SK-N-SH (cell line): Measurements from ENCODE around the gene BSX. TPM values are rescaled to one million over a fixed set of nuclear protein-coding genes. Genes with fewer than 3 reads are reported as not detected.

ENCODE experiments used
- CTCF ChIA-PET: fragments of 300-600, 350-600 bp; formaldehyde crosslinking; extraction: SDS; loops from one replicate; lab custom pipeline; 2021; lab: Yijun Ruan, JAX
- POLR2A ChIA-PET: fragments of 350-600 bp; sonication (Branson Sonifier 250); formaldehyde crosslinking; extraction: SDS; loops from one replicate; lab custom pipeline; 2020; ENCODE audit warnings: antibody characterized with exemption, inconsistent platforms; lab: Yijun Ruan, JAX
- DNase-seq: peaks from one replicate; pipeline ENCODE4 v3.0.0; 2012
- H2AFZ ChIP-seq: fragments of 200-600 bp; sonication (generic); 2 replicates; pipeline ENCODE4 v1.8.1; 2016; ENCODE audit warnings: antibody characterized with exemption, mild to moderate bottlenecking, low read depth
- H3F3A ChIP-seq: fragments of 200-600 bp; sonication (generic); replicated peaks from 2 replicates; pipeline ENCODE3; 2016; ENCODE audit warnings: antibody characterized with exemption, mild to moderate bottlenecking; ENCODE audit not compliant: insufficient read depth
- H3K27ac ChIP-seq, 2 experiments: fragments of 200-500 bp in 1 of 2; fragments of 200-600 bp in 1 of 2; sonication (Bioruptor generic) in 1 of 2; sonication (generic), shearing (Covaris generic) in 1 of 2; 2 replicates each; pipeline versions ENCODE4 v1.5.1 to v1.6.1; 2014 to 2016; ENCODE audit warnings: low read depth in 2 of 2, inconsistent platforms in 1 of 2, low read length in 1 of 2, mild to moderate bottlenecking in 1 of 2, mixed read lengths in 1 of 2
- H3K27me3 ChIP-seq: fragments of 200-600 bp; sonication (generic), shearing (Covaris generic); 2 replicates; pipeline ENCODE4 v1.6.1; 2016; ENCODE audit warnings: mixed run types; ENCODE audit not compliant: insufficient read depth
- H3K36me3 ChIP-seq, 2 experiments: fragments of 200-500 bp in 1 of 2; fragments of 200-600 bp in 1 of 2; sonication (Bioruptor generic) in 1 of 2; sonication (generic) in 1 of 2; replicated peaks in 1 of 2; 2 replicates each; pipeline versions ENCODE3 to v1.5.1; 2014 to 2016; ENCODE audit warnings: low read length in 1 of 2, mild to moderate bottlenecking in 1 of 2; ENCODE audit not compliant: insufficient read depth in 2 of 2, control insufficient read depth in 1 of 2
- H3K4me1 ChIP-seq, 2 experiments: fragments of 200-500 bp in 1 of 2; fragments of 200-600 bp in 1 of 2; sonication (Bioruptor generic) in 1 of 2; sonication (generic), shearing (Covaris generic) in 1 of 2; 2 replicates each; pipeline versions ENCODE4 v1.5.1 to v1.6.1; 2014 to 2016; ENCODE audit warnings: low read depth in 1 of 2, low read length in 1 of 2, mixed run types in 1 of 2; ENCODE audit not compliant: insufficient read depth in 2 of 2, control insufficient read depth in 1 of 2
- H3K4me2 ChIP-seq: fragments of 200-600 bp; sonication (generic), shearing (Covaris generic); 2 replicates; pipeline ENCODE4 v1.6.1; 2017; ENCODE audit warnings: mixed run types
- H3K4me3 ChIP-seq, 2 experiments: fragments of 200-500 bp in 1 of 2; fragments of 200-600 bp in 1 of 2; sonication (Bioruptor generic) in 1 of 2; sonication (generic), shearing (Covaris generic) in 1 of 2; 2 replicates each; pipeline versions ENCODE4 v1.5.1 to v1.8.1; 2014 to 2016; ENCODE audit warnings: low read depth in 2 of 2, inconsistent platforms in 1 of 2, low read length in 1 of 2, mild to moderate bottlenecking in 1 of 2, mixed read lengths in 1 of 2, moderate library complexity in 1 of 2
- H3K79me2 ChIP-seq: fragments of 200-600 bp; sonication (generic); 2 replicates; pipeline ENCODE4 v1.8.1; 2017; ENCODE audit warnings: mild to moderate bottlenecking; ENCODE audit not compliant: insufficient read depth
- H3K9ac ChIP-seq: fragments of 200-600 bp; sonication (generic); 2 replicates; pipeline ENCODE4 v1.6.1; 2017; ENCODE audit warnings: mixed run types
- H3K9me2 ChIP-seq: fragments of 200-600 bp; sonication (generic); 2 replicates; pipeline ENCODE4 v1.6.1; 2017; ENCODE audit warnings: mixed run types
- H3K9me3 ChIP-seq: fragments of 200-600 bp; sonication (generic); 2 replicates; pipeline ENCODE4 v1.6.1; 2017; ENCODE audit warnings: mixed run types, mild to moderate bottlenecking, moderate library complexity
- H4K20me1 ChIP-seq: fragments of 200-600 bp; sonication (generic); 2 replicates; pipeline ENCODE4 v1.6.1; 2017; ENCODE audit warnings: mild to moderate bottlenecking, mixed run types; ENCODE audit not compliant: insufficient read depth
- CTCF ChIP-seq: fragments of 200-600 bp; sonication (generic); IDR thresholded peaks from 2 replicates; pipeline ENCODE4 v1.6.1; 2017; ENCODE audit warnings: antibody characterized with exemption, mild to moderate bottlenecking, moderate library complexity
- ELF1 ChIP-seq: IDR thresholded peaks from 2 replicates; pipeline ENCODE4 v1.4.0; 2012
- FOXJ3 ChIP-seq: sonication (generic); formaldehyde crosslinking; IDR thresholded peaks from 2 replicates; pipeline ENCODE4 v1.5.1; 2020; ENCODE audit warnings: mild to moderate bottlenecking, missing genetic modification reagents
- GATA2 ChIP-seq: sonication (generic); formaldehyde crosslinking; IDR thresholded peaks from 2 replicates; pipeline ENCODE4 v1.5.0; 2020; ENCODE audit warnings: mild to moderate bottlenecking, missing genetic modification reagents
- JUND ChIP-seq: IDR thresholded peaks from 2 replicates; pipeline ENCODE4 v1.4.0; 2012
- MAX ChIP-seq: IDR thresholded peaks from 2 replicates; pipeline ENCODE4 v1.4.0; 2012; ENCODE audit warnings: low read depth
- MXI1 ChIP-seq: IDR thresholded peaks from 2 replicates; pipeline ENCODE4 v1.6.1; 2012; ENCODE audit warnings: mild to moderate bottlenecking, low read depth, low read length, improper control_type of control experiment
- NFIC ChIP-seq: IDR thresholded peaks from 2 replicates; pipeline ENCODE4 v1.4.0; 2012; ENCODE audit warnings: borderline replicate concordance
- POLR2AphosphoS5 ChIP-seq: IDR thresholded peaks from 2 replicates; pipeline ENCODE4 v1.6.1; 2012; ENCODE audit warnings: low read depth, low read length
- RAD21 ChIP-seq: IDR thresholded peaks from 2 replicates; pipeline ENCODE4 v1.6.1; 2012; ENCODE audit warnings: mild to moderate bottlenecking, low read length
- REST ChIP-seq: IDR thresholded peaks from 2 replicates; pipeline ENCODE4 v1.6.1; 2012; ENCODE audit warnings: mild to moderate bottlenecking, low read depth, low read length, moderate library complexity
- SMC3 ChIP-seq: IDR thresholded peaks from 2 replicates; pipeline ENCODE4 v1.6.1; 2012; ENCODE audit warnings: low read depth, low read length, improper control_type of control experiment
- TAF1 ChIP-seq: IDR thresholded peaks from 2 replicates; pipeline ENCODE4 v1.6.1; 2012; ENCODE audit warnings: low read depth, mild to moderate bottlenecking, low read length, moderate library complexity, borderline replicate concordance
- YY1 ChIP-seq: IDR thresholded peaks from 2 replicates; pipeline ENCODE4 v1.4.0; 2012; ENCODE audit warnings: low read depth, mild to moderate bottlenecking
- ZBTB33 ChIP-seq: IDR thresholded peaks from 2 replicates; pipeline ENCODE4 v1.4.0; 2012; ENCODE audit warnings: low read depth, borderline replicate concordance
- WGBS: methylation state at CpG from one replicate; pipeline ENCODE4 v1.1.6; 2017; ENCODE audit warnings: low lambda C conversion rate; 5-methylcytosine and 5-hydroxymethylcytosine counted together
- polyA plus RNA-seq, 3 experiments: library from polyadenylated mRNA; depleted of rRNA; stranded (reverse); fragments of >200 nt; gene quantifications; 2 replicates each; pipeline ENCODE4 v1.2.3, GENCODE V29; 2012

BSX gene
- polyA plus RNA-seq, 1 of the 3 experiments (the other 2 are of a cell fraction) = 0.16 TPM

- WGBS = 89% methylated on average over 8 of the region's 9 CpGs
- Histone ChIP-seq H2AFZ (no peak overlapping the region), H3K79me2 (no peaks in the 10 kb centered on the region), H3K27ac (no peak overlapping the region), H3K27me3 (0 out of 2 replicates have a peak, but pooled peaks cover 4% of the 10 kb centered on the region), H3K9ac (no peak overlapping the region), H3K4me1 (no peaks in the 10 kb centered on the region), H3F3A (no peaks in the 10 kb centered on the region), H3K4me2 (no peak overlapping the region), H4K20me1 (no peaks in the 10 kb centered on the region), H3K9me3 (no peaks in the 10 kb centered on the region), H3K36me3 (no peaks in the 10 kb centered on the region), H3K4me3 (no peak overlapping the region), H3K9me2 (no peaks in the 10 kb centered on the region)
- TF ChIP-seq SMC3 (no peak), NFIC (no peak), CTCF (no peak), TAF1 (no peak), POLR2AphosphoS5 (no peak), REST (no peak), MAX (no peak), YY1 (no peak), RAD21 (no peak), FOXJ3 (no peak), MXI1 (no peak), ZBTB33 (no peak), GATA2 (CRISPR knock-in tag) (no peak), JUND (no peak), ELF1 (no peak)
- CTCF ChIA-PET = interaction anchor here (0.7 to 16.7 kb wide), 3 partner anchors 109 to 202 kb away, joined by 3 to 409 read pairs (median 4); no protein-coding TSS in a partner anchor
- DNase-seq = no peak
- POLR2A ChIA-PET = no interaction called here
Observed at GRCh38 chr11:123018702-123019101, 37.1 kb upstream of the BSX start.
